ENCODE data around the gene RRP8. TPM values are rescaled to one million over a fixed set of nuclear protein-coding genes. Genes with fewer than 3 reads are reported as not detected.

RRP8 gene
- total RNA-seq, 2 experiments from 2014 or later, result 44.9 to 48.0 TPM

DNA sequence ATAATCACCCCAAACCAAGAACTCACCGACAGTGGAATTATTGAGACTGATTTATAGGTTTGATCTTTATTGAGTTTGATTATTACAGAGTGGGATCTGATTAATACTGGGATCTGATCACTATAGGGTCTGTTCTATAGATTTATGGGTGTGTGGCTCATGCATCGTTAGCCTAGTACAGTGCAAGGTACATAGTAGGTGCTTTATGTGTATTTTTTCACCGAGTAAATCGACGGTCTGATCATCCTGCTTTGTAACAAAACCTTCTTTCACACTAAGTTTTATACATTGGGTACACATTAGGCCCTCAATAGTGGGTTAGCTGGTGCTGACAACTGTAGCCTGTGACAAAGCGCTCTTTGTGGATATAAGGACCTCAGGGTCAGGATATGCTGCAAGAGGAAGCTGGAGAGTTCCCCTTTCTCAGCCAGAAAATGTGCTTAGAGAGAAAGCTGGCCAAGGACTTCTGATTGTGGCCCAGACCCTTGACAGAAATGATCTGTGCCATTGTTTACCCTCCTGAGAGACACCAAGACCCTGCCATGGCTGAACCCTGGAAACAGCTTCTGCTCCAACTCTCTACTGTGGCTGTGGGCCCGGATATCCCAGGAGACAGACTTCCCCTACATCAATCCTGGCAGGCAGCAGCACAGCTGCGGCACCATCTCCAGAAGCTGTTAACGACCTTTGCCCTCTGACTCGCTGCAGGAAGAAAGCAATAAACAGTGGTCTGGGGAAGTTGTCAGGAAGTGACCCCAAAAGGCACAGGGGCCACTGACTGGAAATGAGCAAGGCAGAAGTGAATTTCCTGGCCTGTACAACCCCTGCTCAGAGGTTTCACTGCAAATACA lies 31.9 kb upstream of the RRP8 start:
- ChIA-PET POLR2A (no interaction called here), CTCF (interaction anchor here (0.7 to 1.3 kb wide), 3 partner anchors 11 to 48 kb away, joined by 3 read pairs; partner anchors contain the start of gene MRPL17)

DNA sequence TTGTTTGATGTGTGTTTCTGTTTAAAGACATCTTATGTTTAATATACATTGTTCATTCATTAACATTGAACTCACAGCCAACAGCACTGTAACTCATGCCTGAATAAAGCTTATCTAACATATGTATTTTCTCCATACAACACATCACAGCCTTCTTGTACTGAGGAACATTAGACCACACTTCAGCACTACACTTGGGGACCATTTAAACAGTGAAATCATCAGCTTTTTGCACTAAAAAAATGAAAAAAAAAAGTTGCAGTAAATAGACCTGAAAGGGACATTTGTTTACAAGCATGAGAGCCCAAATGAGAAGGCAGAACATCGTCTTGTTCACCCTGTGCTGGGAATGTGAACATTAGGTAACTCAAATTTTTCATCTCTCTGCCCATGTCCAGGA lies 31.1 kb upstream of the RRP8 start:
- ChIA-PET POLR2A (interaction anchor here (0.6 kb wide), 1 partner anchor 17 kb away, joined by 4 read pairs; no protein-coding TSS in a partner anchor), CTCF (no interaction called here)

DNA sequence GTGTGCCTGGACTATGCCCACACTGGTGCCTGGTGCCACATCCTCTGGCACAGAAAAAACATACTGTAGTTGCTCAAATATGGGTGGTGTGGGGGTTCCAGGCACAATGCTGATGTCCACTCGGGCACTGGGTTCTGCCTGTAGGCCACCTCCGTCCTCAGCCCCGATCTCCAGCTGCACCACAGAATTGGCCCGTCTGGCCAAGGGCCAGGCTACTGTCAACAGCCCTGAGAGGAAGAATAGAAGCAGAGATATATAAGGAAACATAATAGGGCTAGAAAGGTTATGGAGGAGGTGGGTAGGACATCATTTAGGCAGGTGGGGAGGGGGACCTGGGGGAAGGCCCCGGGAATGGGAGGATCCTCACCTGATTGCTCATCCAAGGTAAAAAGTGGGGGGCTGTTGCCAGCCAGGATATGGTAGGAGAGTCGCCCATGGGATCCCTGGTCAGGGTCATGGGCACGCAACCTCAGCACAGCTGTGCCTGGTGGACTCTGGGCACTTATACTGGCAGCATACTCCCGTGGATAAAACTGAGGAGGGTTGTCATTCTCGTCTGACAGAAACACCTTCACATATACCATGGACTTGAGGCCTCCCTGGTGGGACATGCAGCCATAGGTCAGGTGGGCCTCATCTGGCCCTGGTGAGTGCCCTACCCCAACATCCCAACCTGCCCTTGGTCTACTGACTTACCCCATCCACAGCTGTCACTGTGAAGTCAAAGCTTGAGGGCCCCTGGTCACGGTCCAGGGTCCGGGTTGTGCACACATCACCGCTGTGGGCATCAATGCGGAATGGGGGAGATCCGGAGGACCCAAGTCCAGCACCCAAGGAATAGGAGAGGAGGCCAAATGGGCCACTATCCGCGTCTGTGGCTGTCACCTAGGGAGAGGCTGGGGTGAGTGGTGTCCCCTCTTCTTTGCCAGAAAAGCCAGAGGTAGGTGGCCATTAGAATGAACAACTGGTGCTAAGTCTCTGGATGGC lies 30.3 kb upstream of the RRP8 start:
- POLR2A ChIA-PET, result interaction anchor here (0.6 kb wide), 1 partner anchor 17 kb away, joined by 4 read pairs; no protein-coding TSS in a partner anchor
- CTCF ChIA-PET, result no interaction called here

DNA sequence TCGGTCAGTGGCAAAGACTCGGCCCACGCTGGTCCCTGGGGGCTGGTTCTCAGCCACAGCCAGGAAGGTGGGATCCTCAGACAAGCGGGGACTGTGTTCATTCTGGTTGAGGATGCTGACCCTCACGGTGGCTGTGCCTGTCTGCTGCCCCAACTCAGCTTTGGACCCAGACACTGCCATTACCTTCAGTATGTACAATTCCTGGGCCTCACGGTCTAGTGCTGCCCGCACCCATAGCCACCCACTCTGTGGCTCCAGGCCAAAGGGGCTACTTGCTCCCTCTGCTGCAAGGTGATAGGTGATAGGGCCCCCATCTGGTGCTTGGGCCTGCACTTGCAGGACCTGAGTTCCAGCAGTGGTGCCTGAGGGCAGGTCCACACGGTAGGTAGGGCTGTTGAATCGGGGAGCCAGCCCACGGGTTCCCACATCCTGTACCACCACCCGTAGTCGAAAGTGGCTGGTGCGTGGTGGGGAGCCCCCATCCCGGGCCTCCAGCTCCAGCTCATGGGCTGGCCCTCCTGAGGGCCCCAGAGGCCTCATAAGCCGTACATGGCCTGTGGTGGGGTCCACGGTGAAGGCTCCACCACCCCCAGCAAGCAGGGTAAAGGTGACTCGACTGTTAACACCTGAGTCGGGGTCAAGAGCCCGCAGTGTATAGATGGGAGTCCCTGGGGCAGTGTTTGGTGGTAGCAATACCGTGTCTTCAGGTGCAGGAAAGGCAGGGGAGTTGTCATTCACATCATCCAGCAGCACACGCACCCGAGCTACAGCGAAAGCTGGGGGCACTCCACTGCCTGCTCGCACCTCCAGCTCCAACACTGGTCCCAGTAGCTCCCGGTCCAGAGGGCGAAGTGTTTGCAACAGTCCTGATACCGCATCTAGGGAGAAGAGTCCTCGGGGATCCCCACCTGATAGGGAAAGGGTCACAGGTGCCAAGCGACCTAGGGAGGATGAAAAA lies 29.0 kb upstream of the RRP8 start:
- CTCF ChIA-PET, result interaction anchor here (1.2 to 1.4 kb wide), 2 partner anchors 13 to 51 kb away, joined by 3 read pairs; partner anchors contain the start of genes MRPL17 and TPP1

DNA sequence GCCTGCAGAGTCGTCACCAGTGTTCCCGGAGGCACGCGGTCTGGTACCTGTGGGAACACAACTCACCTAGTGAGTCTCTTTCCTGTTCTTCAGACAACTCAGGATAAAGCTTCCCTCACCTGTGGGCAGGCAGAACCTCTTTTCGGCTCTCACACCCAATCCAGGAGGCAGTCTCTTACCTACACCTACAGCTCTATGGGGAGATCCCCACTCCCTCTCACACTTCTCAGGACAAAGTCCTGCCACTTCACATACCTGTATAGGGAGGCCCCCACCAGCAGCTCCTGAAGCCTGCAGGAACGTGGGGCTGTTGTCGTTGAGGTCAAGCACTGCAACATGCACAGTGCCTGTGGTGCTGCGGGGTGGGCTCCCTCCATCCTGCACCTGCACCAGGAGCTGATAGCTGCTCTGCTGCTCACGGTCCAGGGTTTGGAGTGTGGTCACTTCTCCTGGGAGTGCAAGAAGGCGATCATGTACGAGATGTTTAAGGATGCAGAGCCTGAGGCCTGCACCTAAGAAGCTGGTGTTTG lies 28.0 kb upstream of the RRP8 start:
- CTCF ChIA-PET, result interaction anchor here (0.8 to 1.2 kb wide), 2 partner anchors 12 to 13 kb away, joined by 3 read pairs; partner anchors contain the start of gene TPP1
- POLR2A ChIA-PET, result interaction anchor here (1.0 kb wide), 1 partner anchor 12 kb away, joined by 3 read pairs; the partner anchor contains the start of gene TPP1

More for the DNA sequence above, 29.0 kb upstream of the RRP8 start:
- POLR2A ChIA-PET, result no interaction called here

DNA sequence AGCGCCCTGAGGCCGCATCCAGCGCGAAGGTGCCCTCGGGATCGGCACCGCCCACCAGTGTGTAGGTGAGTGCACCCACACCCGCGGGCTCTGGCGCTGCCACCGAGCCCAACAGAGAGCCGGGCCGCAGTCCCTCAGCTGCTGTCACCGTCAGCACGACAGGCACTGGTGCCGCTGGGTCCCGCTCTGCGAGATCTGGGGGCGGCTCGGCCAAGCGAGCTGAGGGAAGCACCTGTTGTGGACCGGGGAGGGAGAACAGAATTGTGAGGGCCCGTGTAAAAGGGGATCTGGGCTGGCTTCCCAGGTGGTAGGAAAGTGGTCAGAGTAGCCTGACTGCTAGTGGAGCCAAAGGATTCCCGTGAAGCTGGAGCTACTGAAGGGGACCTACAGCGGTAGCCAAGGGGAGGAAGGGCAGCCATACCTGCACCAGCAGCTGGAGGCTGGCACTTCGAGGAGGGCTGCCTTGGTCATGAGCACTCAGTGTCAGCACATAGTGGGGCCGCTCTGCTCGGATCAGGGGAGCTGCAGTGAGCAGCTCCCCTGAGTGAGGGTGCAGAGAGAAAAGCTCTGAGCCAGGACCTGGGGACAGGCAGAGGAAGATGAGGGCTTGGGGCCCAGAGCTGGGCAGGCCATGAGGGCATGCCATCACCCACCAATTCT lies 27.3 kb upstream of the RRP8 start:
- ChIA-PET CTCF (interaction anchor here (0.8 to 1.2 kb wide), 2 partner anchors 11 to 13 kb away, joined by 3 read pairs; partner anchors contain the start of gene TPP1), POLR2A (interaction anchor here (1.0 kb wide), 1 partner anchor 11 kb away, joined by 3 read pairs; the partner anchor contains the start of gene TPP1)

GRCh38 chr11:6629892-6630631 lies 26.6 kb upstream of the RRP8 start:
- ChIA-PET POLR2A (no interaction called here), CTCF (no interaction called here)

- CTCF ChIA-PET, result no interaction called here
These were observed 26.1 kb upstream of the RRP8 start for GRCh38 chr11:6629573-6629891.

GRCh38 chr11:6628526-6628925 lies 25.1 kb upstream of the RRP8 start:
- POLR2A ChIA-PET, result interaction anchor here (0.6 kb wide), 1 partner anchor 46 kb away, joined by 3 read pairs; no protein-coding TSS in a partner anchor
- CTCF ChIA-PET, result no interaction called here

More at GRCh38 chr11:6629573-6629891, 26.1 kb upstream of the RRP8 start:
- POLR2A ChIA-PET, result no interaction called here

- ChIA-PET POLR2A (interaction anchor here (0.8 kb wide), 1 partner anchor 9 kb away, joined by 3 read pairs; the partner anchor contains the start of gene TPP1), CTCF (interaction anchor here (1.3 kb wide), 1 partner anchor 9 kb away, joined by 3 read pairs; no protein-coding TSS in a partner anchor)
These were observed 24.4 kb upstream of the RRP8 start for GRCh38 chr11:6627762-6628241.

DNA sequence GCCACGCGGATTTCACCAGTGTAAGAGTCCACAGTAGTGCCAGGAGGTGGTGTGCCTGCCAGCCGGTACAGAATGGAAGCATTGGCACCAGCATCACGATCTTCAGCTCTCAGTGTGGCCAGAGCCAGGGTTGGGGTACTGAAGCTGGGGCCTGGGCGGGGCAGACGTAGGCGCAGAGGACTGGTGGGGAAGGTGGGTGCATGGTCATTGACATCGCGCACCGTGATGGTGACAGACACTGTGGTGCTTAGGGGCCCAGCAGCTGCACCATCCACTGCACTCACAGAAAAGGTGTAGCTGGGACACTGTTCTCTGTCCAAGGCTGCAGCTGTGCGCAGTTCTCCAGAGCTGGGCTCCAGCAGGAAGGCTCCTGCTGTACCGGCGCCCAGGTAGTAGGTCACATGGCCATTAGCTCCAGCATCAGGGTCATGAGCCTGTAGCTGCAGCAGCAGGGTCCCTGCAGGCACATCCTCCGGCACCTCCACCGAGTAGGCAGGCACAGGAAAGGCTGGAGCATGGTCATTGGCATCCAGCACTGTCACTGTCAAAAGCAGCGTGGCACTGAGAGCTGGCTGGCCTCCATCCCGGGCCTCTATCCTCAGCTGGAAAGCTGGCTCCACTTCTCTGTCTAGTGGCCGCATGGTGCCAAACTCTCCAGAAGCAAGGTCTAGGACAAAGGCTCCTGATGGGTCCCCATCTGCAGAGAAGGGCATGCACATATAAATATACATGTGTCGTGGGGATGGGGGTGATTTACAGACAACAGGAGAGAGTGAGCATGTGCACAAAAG lies 23.8 kb upstream of the RRP8 start:
- ChIA-PET POLR2A (interaction anchor here (0.8 kb wide), 1 partner anchor 8 kb away, joined by 3 read pairs; the partner anchor contains the start of gene TPP1), CTCF (interaction anchor here (1.0 to 1.3 kb wide), 3 partner anchors 8 to 96 kb away, joined by 3 to 4 read pairs (median 3); partner anchors contain the start of gene MRPL17)

DNA sequence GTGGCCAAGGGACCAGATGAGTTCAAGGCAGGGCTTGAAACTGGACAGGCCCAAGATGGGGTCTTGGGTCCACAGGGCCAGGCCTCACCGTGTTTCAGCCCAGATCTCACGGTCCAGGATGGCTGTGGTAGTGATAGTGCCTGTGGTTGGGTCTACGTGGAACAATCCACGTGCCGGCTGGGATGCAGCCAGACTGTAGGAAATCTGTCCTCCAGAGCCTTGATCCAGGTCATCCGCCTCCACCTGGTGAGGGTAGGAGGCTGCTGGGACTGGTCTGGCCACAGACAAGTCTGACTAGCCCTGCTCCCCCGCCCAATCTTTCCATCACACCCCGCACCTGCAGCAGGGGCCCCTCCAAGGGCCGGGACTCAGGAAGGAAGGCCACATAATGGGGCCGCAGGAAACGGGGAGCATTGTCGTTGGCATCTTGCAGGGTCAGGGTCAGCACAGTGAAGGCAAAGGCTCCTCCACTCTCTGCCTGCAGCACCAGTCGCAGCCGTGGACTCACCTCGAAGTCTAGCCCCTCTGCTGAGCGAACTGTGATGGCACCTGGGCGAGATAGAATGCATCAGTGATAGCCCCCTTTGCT lies 22.5 kb upstream of the RRP8 start:
- POLR2A ChIA-PET, result interaction anchor here (0.6 kb wide), 1 partner anchor 68 kb away, joined by 12 read pairs; no protein-coding TSS in a partner anchor
- CTCF ChIA-PET, result interaction anchor here (1.0 kb wide), 1 partner anchor 95 kb away, joined by 3 read pairs; no protein-coding TSS in a partner anchor

DNA sequence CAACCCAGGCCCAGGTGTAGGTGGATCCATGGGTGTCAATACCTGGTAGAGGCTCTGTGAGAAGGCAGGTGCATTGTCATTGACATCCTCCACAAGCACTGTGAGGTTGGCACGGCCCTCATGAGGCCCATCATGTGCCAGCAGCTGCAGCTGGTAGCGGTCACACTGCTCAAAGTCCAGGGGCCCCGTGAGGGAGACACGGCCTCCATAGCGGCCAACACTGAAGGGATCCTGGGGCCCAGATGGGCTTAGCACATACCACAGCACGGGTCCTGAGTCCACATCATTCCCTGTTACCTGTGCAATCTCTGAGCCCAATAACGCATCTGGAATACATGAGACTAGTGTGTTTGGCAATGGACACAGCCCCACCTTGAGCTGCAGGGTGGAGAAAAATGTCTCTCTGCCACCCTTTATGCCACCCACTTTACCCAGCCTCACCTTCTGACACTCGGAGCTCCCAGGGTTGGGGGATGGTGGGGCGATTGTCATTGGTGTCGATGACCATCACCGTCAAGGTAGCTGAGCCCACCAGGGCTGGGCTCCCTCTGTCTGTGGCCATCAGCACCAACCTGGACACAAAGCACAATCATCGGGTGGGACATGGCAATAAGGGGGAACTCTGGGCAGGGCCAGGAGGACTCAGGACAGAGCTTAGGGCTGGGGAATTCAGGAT lies 21.9 kb upstream of the RRP8 start:
- ChIA-PET POLR2A (no interaction called here), CTCF (no interaction called here)

DNA sequence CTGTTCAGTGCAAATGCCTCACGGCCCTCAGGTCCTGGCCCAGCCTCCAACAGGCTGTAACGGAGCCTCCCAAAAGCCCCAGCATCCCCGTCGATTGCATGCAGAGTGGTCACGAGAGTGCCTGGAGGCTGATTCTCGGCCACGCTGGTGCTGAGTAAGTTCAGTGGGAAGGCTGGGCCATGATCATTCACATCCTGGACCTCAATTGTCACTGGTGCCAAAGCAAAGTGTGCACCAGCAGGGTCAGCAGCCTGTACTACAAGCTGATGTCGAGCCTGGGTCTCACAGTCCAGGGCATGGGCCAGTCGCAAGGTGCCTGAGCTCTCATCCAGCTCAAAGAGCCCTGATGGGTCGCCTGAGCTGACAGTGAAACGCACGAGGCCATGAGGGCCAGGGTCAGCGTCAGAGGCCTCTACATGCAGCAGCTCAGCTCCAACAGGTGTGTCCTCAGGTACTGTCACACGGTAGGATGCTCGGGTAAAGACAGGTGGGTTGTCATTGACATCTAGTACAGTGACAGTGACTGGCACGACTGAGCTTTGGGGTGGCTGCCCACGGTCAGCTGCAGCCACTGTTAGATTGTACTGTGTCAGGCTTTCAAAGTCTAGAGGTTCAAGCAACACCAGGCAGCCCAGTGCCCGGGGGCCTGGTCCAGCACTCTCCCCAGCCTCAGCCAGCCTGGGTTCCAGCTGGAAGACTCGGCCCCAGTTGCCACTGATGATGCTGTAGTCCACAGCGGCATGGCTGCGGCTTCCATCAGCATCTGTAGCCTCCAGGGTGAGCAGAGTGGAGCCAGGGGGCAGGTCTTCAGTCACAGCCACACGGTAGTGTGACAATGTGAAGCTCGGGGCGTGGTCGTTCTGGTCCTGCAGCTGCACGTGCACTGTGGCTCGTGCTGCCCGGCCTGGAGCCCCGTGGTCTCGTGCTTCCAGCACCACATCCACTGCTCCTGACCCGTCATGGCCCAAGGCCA lies 20.3 kb upstream of the RRP8 start:
- POLR2A ChIA-PET, result no interaction called here
- CTCF ChIA-PET, result interaction anchor here (1.3 kb wide), 1 partner anchor 12 kb away, joined by 3 read pairs; no protein-coding TSS in a partner anchor

Data from activated CD8-positive, alpha-beta memory T cell treated with anti-CD3 and anti-CD28 coated beads for 36 hours (primary cell).